Mammary epithelial cell (primary cell): ENCODE measurements around the gene KCNMB2.

Source experiments
- EZH2 ChIP-seq: IDR thresholded peaks from 2 replicates; pipeline ENCODE4 v1.6.1; 2012; ENCODE audit warnings: low read length, inconsistent platforms, borderline replicate concordance
- TF ChIP-seq, protein P1 (sequence below), 2 donors: IDR thresholded peaks in 1 of 2; conservative IDR thresholded peaks in 1 of 2; 2 replicates each; pipeline ENCODE4 v1.5.1; 2011 to 2012; ENCODE audit warnings: inconsistent platforms in 2 of 2, low read length in 2 of 2, mild to moderate bottlenecking in 2 of 2, control low read depth in 1 of 2, low read depth in 1 of 2; ENCODE audit not compliant: insufficient read depth in 1 of 2; ENCODE audit errors: extremely low read depth in 1 of 2

DNA sequence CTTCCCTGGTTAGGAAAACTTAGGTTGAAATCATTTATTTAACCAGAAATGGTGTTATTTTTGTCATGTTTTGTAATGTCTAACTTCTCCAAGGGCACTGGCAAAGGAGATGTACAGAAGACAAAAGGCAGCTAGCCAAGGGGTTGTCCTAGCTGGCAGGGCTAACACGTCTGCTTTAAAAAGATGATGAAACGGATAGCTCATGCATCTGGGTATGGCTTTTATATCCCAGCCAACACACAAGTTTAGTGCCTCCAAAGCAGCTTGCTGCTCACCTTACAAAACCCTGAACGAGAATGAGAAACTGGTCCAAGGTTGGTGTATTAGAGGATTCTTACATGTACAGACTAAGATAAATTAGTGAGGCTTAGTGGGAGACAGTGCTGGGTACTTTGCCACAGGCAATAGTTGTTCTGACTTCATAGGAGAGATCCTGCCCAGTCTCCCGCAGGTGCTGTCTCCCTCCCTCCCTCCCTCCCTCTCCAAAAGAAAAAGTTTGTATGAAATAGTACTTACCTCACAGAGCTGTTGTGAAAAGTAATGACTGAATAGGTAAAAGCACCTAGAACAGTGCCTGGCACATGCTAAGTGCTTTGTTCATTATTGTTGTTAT, 47.8 kb downstream of the KCNMB2 start:
- TF ChIP-seq EZH2 = no peak
- TF ChIP-seq, protein P1, sequence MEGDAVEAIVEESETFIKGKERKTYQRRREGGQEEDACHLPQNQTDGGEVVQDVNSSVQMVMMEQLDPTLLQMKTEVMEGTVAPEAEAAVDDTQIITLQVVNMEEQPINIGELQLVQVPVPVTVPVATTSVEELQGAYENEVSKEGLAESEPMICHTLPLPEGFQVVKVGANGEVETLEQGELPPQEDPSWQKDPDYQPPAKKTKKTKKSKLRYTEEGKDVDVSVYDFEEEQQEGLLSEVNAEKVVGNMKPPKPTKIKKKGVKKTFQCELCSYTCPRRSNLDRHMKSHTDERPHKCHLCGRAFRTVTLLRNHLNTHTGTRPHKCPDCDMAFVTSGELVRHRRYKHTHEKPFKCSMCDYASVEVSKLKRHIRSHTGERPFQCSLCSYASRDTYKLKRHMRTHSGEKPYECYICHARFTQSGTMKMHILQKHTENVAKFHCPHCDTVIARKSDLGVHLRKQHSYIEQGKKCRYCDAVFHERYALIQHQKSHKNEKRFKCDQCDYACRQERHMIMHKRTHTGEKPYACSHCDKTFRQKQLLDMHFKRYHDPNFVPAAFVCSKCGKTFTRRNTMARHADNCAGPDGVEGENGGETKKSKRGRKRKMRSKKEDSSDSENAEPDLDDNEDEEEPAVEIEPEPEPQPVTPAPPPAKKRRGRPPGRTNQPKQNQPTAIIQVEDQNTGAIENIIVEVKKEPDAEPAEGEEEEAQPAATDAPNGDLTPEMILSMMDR (conservative IDR thresholded peaks at IDR 0.05 in 1 of 2, IDR thresholded peaks at IDR 0.05 in 1 of 2; ENCODE audit: extremely low read depth in 1 of 2, insufficient read depth in 1 of 2, low read depth in 1 of 2, low read length in 2 of 2) = no peak
